Fibroblast of skin of left biceps (primary cell): ENCODE results near the gene CEP85.

ENCODE experiments used
- DNase-seq, 2 experiments: peaks; one replicate each; pipeline ENCODE4 v3.0.0-alpha.2; 2013; ENCODE audit warnings: low read depth in 2 of 2

CEP85 gene, protein sequence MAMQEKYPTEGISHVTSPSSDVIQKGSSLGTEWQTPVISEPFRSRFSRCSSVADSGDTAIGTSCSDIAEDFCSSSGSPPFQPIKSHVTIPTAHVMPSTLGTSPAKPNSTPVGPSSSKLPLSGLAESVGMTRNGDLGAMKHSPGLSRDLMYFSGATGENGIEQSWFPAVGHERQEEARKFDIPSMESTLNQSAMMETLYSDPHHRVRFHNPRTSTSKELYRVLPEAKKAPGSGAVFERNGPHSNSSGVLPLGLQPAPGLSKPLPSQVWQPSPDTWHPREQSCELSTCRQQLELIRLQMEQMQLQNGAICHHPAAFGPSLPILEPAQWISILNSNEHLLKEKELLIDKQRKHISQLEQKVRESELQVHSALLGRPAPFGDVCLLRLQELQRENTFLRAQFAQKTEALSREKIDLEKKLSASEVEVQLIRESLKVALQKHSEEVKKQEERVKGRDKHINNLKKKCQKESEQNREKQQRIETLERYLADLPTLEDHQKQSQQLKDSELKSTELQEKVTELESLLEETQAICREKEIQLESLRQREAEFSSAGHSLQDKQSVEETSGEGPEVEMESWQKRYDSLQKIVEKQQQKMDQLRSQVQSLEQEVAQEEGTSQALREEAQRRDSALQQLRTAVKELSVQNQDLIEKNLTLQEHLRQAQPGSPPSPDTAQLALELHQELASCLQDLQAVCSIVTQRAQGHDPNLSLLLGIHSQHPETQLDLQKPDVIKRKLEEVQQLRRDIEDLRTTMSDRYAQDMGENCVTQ

GRCh38 chr1:26233903-26234643 is at the start of gene CEP85:
Gene CEP85, plus strand, starts transcription at chr1:26234200. Its CDS starts 5,584 bp downstream, at chr1:26239784.
- DNase-seq = peak; percentile 90 to 93

DNA sequence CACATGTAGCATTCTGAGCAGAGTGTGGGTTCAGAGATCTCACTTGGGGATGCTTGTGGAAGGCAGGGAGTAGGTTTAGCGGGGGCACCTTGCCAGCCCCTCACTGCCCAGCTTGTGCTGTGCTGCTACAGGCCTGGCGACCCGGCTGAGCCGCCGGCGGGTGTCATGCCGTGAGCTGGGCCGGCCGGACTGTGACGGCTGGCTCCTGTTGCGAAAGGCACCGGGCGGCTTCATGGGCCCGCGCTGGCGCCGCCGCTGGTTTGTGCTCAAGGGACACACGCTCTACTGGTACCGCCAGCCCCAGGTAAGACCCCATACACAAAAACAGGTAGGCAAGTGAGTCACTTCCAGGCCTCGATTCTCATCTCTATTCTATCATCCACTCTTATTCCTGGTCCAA is 49.1 kb upstream of the CEP85 start:
- DNase-seq = no peak

- DNase-seq = no peak
Measured at GRCh38 chr1:26187882-26188281, 46.1 kb upstream of the CEP85 start.

DNA sequence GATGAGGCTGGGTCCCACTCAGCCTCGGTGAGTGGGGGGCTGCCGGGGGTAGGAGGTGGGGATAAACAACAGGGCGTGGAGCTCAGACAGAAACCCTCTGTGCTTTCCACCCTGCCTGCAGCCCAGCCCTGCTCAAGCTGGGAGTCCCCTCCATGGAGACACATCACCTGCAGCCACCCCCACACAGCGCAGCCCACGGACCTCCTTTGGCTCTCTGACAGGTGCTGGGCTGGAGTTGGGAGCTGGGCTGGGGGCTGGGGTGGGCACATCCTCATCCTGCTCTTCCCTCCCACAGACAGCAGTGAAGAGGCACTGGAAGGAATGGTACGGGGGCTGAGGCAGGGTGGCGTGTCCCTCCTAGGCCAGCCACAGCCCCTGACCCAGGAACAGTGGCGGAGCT is 45.5 kb upstream of the CEP85 start:
- no peak for DNase-seq

GRCh38 chr1:26189331-26189730 is 44.7 kb upstream of the CEP85 start:
- DNase-seq = no peak

- no peak for DNase-seq
Measured at GRCh38 chr1:26189751-26190275, 44.2 kb upstream of the CEP85 start.

DNA sequence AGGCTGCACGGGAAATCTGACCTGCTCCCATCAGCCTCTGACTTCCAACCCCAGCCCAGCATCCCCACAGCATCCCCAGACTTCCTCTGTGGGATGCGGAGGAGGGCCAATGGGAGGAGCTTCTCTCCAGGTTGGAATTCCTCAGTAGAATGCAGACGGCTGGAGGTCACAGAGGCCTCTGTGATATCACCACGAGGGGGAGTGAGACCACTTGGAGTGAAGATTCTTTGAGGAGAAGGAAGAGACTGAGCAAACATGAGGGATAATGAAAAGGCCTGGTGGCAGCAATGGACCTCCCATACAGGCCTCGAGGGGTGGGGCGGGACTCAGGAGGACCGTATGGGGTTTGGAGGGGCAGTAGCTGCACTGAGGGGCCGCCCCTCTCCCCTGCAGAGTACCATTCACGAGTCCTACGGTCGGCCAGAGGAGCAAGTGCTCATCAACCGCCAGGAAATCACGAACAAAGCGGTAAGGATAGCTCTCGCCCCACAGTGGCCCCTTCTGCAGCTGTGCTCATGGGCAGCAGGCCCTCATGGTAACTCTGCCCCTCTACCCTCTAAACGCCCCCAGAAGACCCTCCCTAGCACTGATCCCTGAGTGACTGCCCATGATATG is 43.5 kb upstream of the CEP85 start, which contains the start of gene CATSPER4:
TSS of gene CATSPER4 (plus strand) at position 230 of the 615 bp plus-strand sequence. CDS start at position 256, 26 bp downstream.
- no peak for DNase-seq

- DNase-seq = no peak
Measured at GRCh38 chr1:26191739-26192138, 42.3 kb upstream of the CEP85 start.

- no peak for DNase-seq
Measured at GRCh38 chr1:26195805-26196204, 38.2 kb upstream of the CEP85 start.

GRCh38 chr1:26197301-26197700 is 36.7 kb upstream of the CEP85 start:
- no peak for DNase-seq

DNA sequence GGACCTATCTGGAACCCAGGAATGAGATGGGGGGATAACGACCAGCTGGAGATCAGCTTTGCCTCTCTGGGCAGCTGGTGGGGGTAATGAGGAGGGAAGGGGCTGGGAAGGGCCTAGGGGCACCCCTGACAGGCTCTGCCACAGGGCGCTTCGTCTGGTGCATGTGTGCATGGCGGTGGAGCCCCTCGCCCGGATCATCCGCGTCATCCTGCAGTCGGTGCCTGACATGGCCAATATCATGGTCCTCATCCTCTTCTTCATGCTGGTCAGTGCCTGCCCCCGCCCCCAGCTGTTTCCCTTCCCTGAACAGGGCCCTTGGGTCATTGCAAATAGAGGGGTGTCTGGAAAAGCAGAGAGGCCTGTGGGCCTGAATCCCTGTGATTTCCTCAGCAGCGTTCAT is 36.2 kb upstream of the CEP85 start:
- no peak for DNase-seq

DNA sequence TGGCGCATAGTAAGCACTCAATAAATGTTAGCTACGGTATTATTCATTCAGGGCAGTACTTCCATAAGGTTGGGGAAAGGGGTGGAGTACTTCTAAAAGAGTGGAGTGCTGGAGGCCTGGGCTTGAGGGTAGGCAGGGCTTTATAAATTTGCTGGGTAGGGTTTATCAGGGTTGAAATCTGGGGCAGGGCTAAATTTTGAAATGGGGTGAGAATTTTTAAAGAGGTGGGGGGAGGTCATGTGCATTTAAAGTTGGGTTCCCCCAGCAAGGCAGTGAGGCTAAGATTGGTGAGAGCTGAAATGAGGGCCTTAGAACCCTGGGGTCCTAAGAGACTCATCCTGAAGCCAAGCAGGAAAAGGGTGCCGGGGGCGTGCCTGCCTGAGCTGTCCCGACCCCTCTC is 33.6 kb upstream of the CEP85 start:
- DNase-seq = no peak

DNA sequence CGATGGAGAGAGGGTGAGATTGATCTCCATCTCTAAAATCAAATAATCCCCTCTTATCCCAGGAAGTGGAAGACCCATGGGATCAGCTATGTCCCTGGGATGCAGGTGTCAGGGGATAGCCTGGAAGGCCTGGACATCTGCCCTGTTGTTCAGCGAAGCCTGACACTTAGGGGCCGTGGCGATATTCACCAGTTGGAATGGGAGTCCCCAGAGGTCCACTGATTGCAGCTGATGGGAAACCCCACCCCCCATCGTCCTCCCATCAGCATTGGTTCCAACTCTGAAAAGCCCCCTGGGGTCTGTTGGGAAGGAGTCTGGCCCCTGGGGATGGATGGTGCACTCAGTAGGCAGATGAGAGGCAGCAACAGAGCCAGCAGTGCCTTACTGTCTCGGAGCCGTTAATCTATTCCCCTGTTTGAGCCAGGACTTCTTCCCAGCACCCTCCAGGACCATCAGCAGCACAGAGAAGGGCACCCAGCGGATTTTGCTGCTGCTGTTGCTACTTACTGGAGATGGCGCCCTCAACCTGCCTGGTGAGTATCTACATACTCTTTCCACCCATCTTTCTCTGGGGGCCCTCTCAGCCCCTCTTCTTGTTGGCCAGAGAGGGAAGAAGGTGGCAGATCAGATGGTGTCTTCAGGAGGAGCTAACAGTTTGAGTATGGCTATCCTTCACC is 30.2 kb upstream of the CEP85 start:
- DNase-seq = no peak

GRCh38 chr1:26210147-26210870 is 23.7 kb upstream of the CEP85 start:
- DNase-seq = no peak

DNA sequence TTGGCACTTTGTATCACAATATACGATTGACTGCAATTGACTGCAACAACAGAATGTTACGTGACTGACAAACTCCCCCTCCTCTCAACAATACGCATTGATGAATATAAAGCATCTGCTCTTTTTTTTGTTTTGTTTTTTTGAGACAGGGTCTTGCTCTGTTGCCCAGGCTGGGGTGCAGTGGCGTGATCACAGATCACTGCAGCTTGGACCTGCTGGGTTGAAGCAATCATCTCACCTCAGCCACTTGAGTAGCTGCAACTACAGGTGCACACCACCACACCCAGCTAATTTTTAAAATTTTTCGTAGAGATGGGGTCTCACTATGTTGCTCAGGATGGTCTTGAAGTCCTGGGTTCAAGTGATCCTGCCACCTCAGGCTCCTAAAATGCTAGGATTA is 21.3 kb upstream of the CEP85 start:
- no peak for DNase-seq

GRCh38 chr1:26213335-26213905 is 20.6 kb upstream of the CEP85 start:
- DNase-seq = no peak

GRCh38 chr1:26215246-26215645 is 18.8 kb upstream of the CEP85 start:
- no peak for DNase-seq

DNA sequence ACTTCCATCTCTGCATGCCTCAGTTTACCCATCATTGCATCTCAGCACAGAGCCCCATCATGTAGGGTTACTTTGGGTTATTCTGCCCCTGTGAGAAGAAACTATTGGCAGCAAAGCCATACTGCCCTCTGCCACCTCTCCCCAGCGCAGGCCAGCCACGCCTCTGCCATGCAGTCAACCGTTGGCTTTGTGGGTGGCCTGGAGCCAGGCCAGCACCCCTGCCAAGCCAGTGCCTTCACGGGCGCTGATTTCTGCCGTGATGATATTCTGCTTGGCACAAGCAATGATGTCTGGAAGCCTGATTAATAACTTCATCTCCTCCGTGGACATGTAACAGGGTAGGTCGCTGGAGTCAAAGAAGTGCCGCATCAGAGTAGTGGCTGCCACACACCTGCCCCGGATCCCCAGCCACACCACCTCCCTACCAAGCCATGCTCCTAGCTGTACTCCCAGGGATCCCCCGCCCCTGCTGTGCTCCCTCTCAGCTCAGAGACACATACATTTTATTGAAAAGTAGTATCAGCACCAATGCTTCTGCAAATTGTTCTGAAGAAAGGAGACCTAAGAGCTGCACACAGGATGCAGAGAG is 15.0 kb upstream of the CEP85 start:
- no peak for DNase-seq

DNA sequence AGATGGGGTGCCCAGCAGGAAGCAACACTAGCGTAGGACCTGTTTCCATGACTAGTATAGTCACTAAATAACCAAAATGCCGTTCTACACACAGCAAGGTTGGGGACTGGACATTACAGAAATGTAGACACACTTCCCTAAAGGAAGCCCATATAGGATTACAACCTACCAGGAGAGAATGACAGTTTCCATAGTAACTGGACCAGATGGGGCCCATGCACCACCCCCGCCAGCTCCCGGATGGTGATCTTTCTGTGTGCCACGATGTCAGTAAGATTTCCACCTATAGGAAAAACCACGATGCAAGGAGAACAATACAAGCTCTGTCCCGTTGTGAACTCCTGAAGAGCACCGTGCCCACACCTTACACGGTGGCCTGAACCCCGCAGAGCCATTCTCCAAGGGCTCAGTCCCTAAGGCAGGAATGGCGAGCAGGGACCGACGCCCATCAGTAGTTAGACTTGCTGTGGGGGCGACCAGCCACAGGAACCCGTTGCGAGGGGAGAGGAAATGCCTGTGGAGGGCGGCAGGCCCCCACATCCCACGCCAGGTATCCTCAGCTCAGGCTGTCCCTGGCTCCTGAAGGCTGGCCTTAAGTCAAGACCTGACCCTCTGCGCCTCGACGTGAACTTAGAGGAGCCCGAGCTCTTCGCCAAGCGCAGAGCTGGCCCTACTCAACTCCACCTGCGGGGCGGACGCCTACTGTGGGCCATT is 13.6 kb upstream of the CEP85 start:
- no peak for DNase-seq
